GM19455 (cell line): ENCODE data around the gene ARL5A.

Experiments used
- ATAC-seq: cut with Tn5 transposase; IDR thresholded peaks from one replicate; pipeline ENCODE4 v1.9.1; 2021; ENCODE audit not compliant: unreplicated experiment

Gene ARL5A

GRCh38 chr2:151841047-151841424, 12.8 kb upstream of the ARL5A start:
- ATAC-seq, result no peak

GRCh38 chr2:151840216-151841046, 12.2 kb upstream of the ARL5A start:
- peak; percentile 98 for ATAC-seq

GRCh38 chr2:151837926-151838325, 9.7 kb upstream of the ARL5A start:
- no peak for ATAC-seq

GRCh38 chr2:151833984-151834383, 5.8 kb upstream of the ARL5A start:
- peak; percentile 54 for ATAC-seq

- no peak for ATAC-seq
Observed at GRCh38 chr2:151830961-151831360, 2.7 kb upstream of the ARL5A start.

GRCh38 chr2:151828890-151829324, 686 bp upstream of the ARL5A start:
- ATAC-seq, result no peak

GRCh38 chr2:151827564-151828142, 568 bp downstream of the ARL5A start:
- peak; percentile 24 for ATAC-seq

- ATAC-seq, result no peak
Observed at GRCh38 chr2:151826737-151827157, 1.5 kb downstream of the ARL5A start.

- no peak for ATAC-seq
Observed at GRCh38 chr2:151824886-151825285, 3.3 kb downstream of the ARL5A start.

GRCh38 chr2:151823651-151824050, 4.6 kb downstream of the ARL5A start:
- ATAC-seq, result no peak

- ATAC-seq, result no peak
Observed at GRCh38 chr2:151819920-151820319, 8.3 kb downstream of the ARL5A start.

- ATAC-seq, result no peak
Observed at GRCh38 chr2:151817929-151818328, 10.3 kb downstream of the ARL5A start.

GRCh38 chr2:151816843-151817242, 11.4 kb downstream of the ARL5A start:
- ATAC-seq, result no peak

- no peak for ATAC-seq
Observed at GRCh38 chr2:151815821-151816489, 12.3 kb downstream of the ARL5A start.

- ATAC-seq, result no peak
Observed at GRCh38 chr2:151810489-151810888, 17.7 kb downstream of the ARL5A start.

GRCh38 chr2:151809073-151809383, 19.2 kb downstream of the ARL5A start:
- no peak for ATAC-seq

- ATAC-seq, result no peak
Observed at GRCh38 chr2:151808258-151809072, 19.8 kb downstream of the ARL5A start.

GRCh38 chr2:151805961-151806360, 22.3 kb downstream of the ARL5A start:
- ATAC-seq, result no peak

GRCh38 chr2:151805343-151805742, 22.9 kb downstream of the ARL5A start:
- ATAC-seq, result no peak

GRCh38 chr2:151803811-151804210, 24.4 kb downstream of the ARL5A start:
- no peak for ATAC-seq

GRCh38 chr2:151802315-151802714, 25.9 kb downstream of the ARL5A start:
- ATAC-seq, result no peak
